Body of pancreas (tissue), 4 donors: ENCODE measurements around the gene TOX2. TPM values are rescaled to one million over a fixed set of nuclear protein-coding genes. Genes with fewer than 3 reads are reported as not detected.
A peak's percentile ranks its signal among the peaks of the same experiment; 100 is the strongest.
"Not testable (repeated sequence)": the region's sequence is repeated elsewhere in the genome, so short reads cannot be mapped to it uniquely, and the experiment has no call there.

Source experiments
- ATAC-seq: fragments of 150-250 bp; one replicate; pipeline ENCODE4 v1.9.1; 2016
- DNase-seq, 4 donors: peaks; one replicate each; pipeline ENCODE4 v3.0.0-alpha.2; 2019
- H3K27ac ChIP-seq, 4 donors: fragments of 200-600 bp; sonication (generic); 1 replicate in 3 of 4; 2 replicates in 1 of 4; pipeline versions ENCODE4 v1.5.1 to v1.6.1; 2016 to 2019; ENCODE audit warnings: mild to moderate bottlenecking in 1 of 4, mixed read lengths in 1 of 4, moderate library complexity in 1 of 4
- H3K27me3 ChIP-seq, 2 donors: fragments of 200-600 bp; sonication (generic); one replicate each; pipeline ENCODE4 v1.6.0; 2016; ENCODE audit warnings: mild to moderate bottlenecking in 1 of 2
- H3K36me3 ChIP-seq, 2 donors: fragments of 200-600 bp; sonication (generic); replicated peaks in 1 of 2; 2 replicates each; pipeline ENCODE4 v1.5.1; 2016; ENCODE audit warnings: low read depth in 2 of 2; ENCODE audit not compliant: insufficient read depth in 1 of 2
- H3K4me1 ChIP-seq: fragments of 200-600 bp; sonication (generic); one replicate; pipeline ENCODE4 v1.6.0; 2016
- H3K4me3 ChIP-seq, 2 donors: fragments of 200-600 bp; sonication (generic); 1 replicate in 1 of 2; 2 replicates in 1 of 2; pipeline ENCODE4 v1.5.1; 2016 to 2019
- H3K9me3 ChIP-seq, 3 donors: fragments of 200-600 bp; sonication (generic); 1 replicate in 2 of 3; 2 replicates in 1 of 3; pipeline ENCODE4 v1.5.1; 2016
- POLR2A ChIP-seq, 3 donors: fragments of 450-650 bp; IDR thresholded peaks; one replicate each; pipeline ENCODE4 v1.6.1; 2016; ENCODE audit warnings: antibody characterized with exemption in 3 of 3, mild to moderate bottlenecking in 2 of 3
- WGBS, 2 donors: methylation state at CpG; one replicate each; pipeline ENCODE4 v1.1.5; 2017; 5-methylcytosine and 5-hydroxymethylcytosine counted together
- intact Hi-C: fragments of 100-400 bp; cut with DNase I; formaldehyde crosslinking; loops from one replicate; pipeline ENCODE4 v1.15.1; 2023
- total RNA-seq, 2 donors: library from RNA; depleted of rRNA; stranded (reverse); fragments of >200 nt; gene quantifications; one replicate each; pipeline ENCODE4 v1.1.0, GENCODE V29; 2016
- TF ChIP-seq, protein P1 (sequence below), 7 experiments: fragments of 450-650 bp in 4 of 7; fragments of 200-600 bp in 3 of 7; sonication (generic) in 3 of 7; IDR thresholded peaks; one replicate each; pipeline ENCODE4 v1.5.1; 2016 to 2019; ENCODE audit warnings: antibody characterized with exemption in 7 of 7

Gene TOX2
- total RNA-seq, 2 donors from 2014 or later, result 1.8 to 2.0 TPM

DNA sequence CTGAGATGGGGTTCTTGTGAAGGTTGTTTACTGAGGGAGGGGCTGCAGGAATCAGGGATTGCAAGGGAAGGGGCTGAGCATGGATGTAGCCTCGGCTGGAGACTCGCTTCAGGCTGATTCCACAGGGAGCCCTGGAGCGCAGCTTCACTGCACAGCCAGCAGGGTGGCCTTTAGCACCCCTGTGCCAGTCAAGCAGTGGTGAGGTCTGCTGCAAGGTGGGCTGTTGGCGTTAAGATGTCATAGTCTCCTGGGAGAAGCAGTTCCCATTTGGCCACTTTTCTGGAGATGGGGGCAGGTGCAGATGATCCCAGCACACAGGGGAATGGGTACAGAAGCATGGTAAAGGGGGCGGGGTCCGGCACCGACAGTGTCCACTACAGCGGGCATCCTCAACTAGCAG is 126.3 kb downstream of the TOX2 start:
- no peaks in the 10 kb centered on the region for H3K4me1 ChIP-seq
- H3K36me3 ChIP-seq, result no peaks in the 10 kb centered on the region
- no peak for TF ChIP-seq POLR2A (IDR thresholded peaks at IDR 0.05)
- TF ChIP-seq, protein P1, sequence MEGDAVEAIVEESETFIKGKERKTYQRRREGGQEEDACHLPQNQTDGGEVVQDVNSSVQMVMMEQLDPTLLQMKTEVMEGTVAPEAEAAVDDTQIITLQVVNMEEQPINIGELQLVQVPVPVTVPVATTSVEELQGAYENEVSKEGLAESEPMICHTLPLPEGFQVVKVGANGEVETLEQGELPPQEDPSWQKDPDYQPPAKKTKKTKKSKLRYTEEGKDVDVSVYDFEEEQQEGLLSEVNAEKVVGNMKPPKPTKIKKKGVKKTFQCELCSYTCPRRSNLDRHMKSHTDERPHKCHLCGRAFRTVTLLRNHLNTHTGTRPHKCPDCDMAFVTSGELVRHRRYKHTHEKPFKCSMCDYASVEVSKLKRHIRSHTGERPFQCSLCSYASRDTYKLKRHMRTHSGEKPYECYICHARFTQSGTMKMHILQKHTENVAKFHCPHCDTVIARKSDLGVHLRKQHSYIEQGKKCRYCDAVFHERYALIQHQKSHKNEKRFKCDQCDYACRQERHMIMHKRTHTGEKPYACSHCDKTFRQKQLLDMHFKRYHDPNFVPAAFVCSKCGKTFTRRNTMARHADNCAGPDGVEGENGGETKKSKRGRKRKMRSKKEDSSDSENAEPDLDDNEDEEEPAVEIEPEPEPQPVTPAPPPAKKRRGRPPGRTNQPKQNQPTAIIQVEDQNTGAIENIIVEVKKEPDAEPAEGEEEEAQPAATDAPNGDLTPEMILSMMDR (IDR thresholded peaks at IDR 0.05), result no peak
- intact Hi-C loops, result no loop called here
- 75 to 85% methylated on average over 8 of the region's 8 CpGs for WGBS, 2 donors
- H3K9me3 ChIP-seq, result no peaks in the 10 kb centered on the region
- no peak overlapping the region for H3K4me3 ChIP-seq
- ATAC-seq, result no peak
- no peaks in the 10 kb centered on the region for H3K27me3 ChIP-seq
- no peak for DNase-seq
- H3K27ac ChIP-seq, result no peak overlapping the region

DNA sequence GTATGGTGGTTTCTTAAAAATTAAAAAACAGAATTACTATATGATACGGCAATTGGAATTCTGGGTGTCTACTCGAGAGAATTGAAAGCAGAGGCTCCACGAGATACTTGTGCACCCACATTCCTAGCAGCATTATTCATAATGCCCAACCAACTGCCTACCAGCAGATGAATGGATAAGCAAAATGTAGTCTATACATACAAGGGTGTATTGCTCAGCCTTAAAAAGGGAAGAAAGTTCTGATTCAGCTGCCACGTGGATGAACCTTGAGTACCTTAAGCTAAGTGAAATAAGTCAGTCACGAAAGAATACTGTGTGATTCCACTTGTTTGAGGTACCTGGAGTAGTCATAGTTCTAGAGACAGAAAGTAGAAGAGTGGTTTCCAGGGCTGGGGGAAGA is 130.1 kb downstream of the TOX2 start:
- H3K36me3 ChIP-seq, ATAC-seq, H3K27ac ChIP-seq, H3K9me3 ChIP-seq, intact Hi-C loops, H3K4me3 ChIP-seq, DNase-seq, H3K27me3 ChIP-seq, H3K4me1 ChIP-seq: not testable (repeated sequence)
- 74 to 81% methylated on average over 5 of the region's 5 CpGs for WGBS, 2 donors

DNA sequence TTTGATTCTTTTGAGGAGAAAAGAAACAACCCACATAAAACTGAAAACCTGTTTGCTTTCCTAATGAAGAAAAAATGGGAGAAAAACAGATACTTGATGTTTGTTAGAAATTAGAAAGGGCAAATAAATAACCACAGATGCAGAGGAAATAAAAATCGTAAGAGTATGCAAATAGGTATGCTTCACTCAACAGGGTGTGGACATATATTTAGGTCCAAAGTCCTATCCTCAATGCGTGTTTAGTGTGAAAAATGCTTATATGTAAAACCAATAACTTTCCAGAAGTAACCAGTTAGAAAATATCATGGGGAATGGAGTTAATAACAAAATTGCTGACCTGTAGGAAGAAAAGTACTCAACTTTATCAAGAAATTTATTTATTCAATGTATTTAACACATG is 135.7 kb downstream of the TOX2 start:
- Histone ChIP-seq H3K27ac (no peak overlapping the region), H3K36me3 (no peaks in the 10 kb centered on the region), H3K27me3 (no peaks in the 10 kb centered on the region), H3K9me3 (no peaks in the 10 kb centered on the region), H3K4me1 (no peaks in the 10 kb centered on the region), H3K4me3 (no peak overlapping the region)
- DNase-seq, result no peak
- TF ChIP-seq, protein P1 (IDR thresholded peaks at IDR 0.05), result no peak
- no peak for TF ChIP-seq POLR2A (IDR thresholded peaks at IDR 0.05)
- 39 to 43% methylated on average over 2 of the region's 2 CpGs for WGBS, 2 donors
- ATAC-seq, result no peak
- intact Hi-C loops, result no loop called here

DNA sequence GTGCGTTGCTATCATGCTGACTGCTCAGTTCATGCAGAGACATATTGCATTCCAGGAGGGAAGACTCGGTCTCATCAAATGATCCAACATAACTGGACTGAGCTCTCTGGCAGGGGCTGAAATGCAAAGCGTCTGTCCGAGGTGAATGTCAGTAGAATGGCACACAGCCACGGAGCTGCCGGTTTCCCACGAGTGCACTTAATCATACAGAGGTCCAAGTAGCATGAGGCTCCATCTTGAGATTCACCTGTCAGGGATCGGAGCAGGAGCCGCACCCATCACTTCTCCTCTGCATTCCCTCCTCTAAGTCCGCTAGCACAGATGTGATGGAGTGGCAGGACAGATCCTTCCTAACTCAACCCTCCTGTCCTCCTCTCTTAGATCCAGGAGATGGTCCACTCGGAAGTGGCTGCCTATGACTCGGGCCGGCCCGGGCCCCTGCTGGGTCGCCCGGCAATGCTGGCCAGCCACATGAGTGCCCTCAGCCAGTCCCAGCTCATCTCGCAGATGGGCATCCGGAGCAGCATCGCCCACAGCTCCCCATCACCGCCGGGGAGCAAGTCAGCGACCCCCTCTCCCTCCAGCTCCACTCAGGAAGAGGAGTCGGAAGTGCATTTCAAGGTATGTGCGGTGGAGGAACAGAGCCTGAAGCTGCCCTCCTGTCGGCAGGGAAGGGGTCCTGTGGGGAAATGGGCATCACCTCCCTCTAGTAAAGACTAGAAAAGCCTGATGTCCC is 136.4 kb downstream of the TOX2 start:
- Histone ChIP-seq H3K27me3 (no peaks in the 10 kb centered on the region), H3K9me3 (no peaks in the 10 kb centered on the region), H3K27ac (no peak overlapping the region), H3K4me1 (no peaks in the 10 kb centered on the region), H3K4me3 (no peak overlapping the region), H3K36me3 (no peaks in the 10 kb centered on the region)
- ATAC-seq, result no peak
- no peak for DNase-seq
- intact Hi-C loops, result no loop called here
- TF ChIP-seq POLR2A (IDR thresholded peaks at IDR 0.05), result no peak
- TF ChIP-seq, protein P1 (IDR thresholded peaks at IDR 0.05), result no peak
- WGBS, 2 donors, result 72 to 82% methylated on average over 10 to 25 of the region's 25 CpGs

DNA sequence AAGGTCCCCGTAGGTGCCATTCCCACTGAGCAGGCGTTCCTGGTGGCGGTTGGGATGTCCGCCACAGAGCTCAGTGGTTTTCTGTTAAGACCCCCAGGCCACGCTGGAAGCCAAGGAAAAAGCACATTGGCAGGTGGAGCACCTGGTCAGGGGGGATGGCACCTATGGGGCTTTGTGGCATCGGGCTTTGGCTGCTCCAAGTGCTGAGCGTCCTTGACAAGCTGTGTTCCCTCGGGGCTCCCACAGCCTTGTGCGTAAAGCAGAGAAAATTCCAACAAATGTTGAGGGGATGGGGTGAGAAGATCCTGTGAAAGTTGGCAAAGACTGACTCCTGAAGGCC is 137.0 kb downstream of the TOX2 start:
- DNase-seq (peak in 1 of 4 donors; percentile 4), ATAC-seq (no peak)
- intact Hi-C loops, result no loop called here
- no peaks in the 10 kb centered on the region for H3K9me3 ChIP-seq
- no peak overlapping the region for H3K27ac ChIP-seq
- WGBS, 2 donors, result 77 to 79% methylated on average over 3 to 8 of the region's 9 CpGs
- TF ChIP-seq, protein P1 (IDR thresholded peaks at IDR 0.05), result no peak
- TF ChIP-seq POLR2A (IDR thresholded peaks at IDR 0.05), result no peak
- H3K36me3 ChIP-seq, result no peaks in the 10 kb centered on the region
- H3K4me1 ChIP-seq, result no peaks in the 10 kb centered on the region
- H3K27me3 ChIP-seq, result no peaks in the 10 kb centered on the region
- no peak overlapping the region for H3K4me3 ChIP-seq
